LNCaP clone FGC (cell line): Measurements from ENCODE around the gene ADGRG6.
A peak's percentile ranks its signal among the peaks of the same experiment; 100 is the strongest.

Experiments
- DNase-seq: peaks from one replicate; pipeline ENCODE4 v3.0.0-alpha.2; 2011; ENCODE audit warnings: low read depth
- H3K4me3 ChIP-seq: 2 replicates; pipeline ENCODE4 v1.5.1; 2011; ENCODE audit warnings: mild to moderate bottlenecking, low read depth, low read length, control low read depth
- CTCF ChIP-seq: IDR thresholded peaks from 2 replicates; pipeline ENCODE4 v1.5.1; 2012; ENCODE audit warnings: mild to moderate bottlenecking; ENCODE audit not compliant: control insufficient read depth, insufficient read depth; ENCODE audit errors: extremely low read depth

ADGRG6 gene

GRCh38 chr6:142265476-142265875 is 36.3 kb upstream of the ADGRG6 start:
- no peak for DNase-seq
- no peak for TF ChIP-seq CTCF
- H3K4me3 ChIP-seq = no peak overlapping the region

- DNase-seq = no peak
- no peak for TF ChIP-seq CTCF
- no peak overlapping the region for H3K4me3 ChIP-seq
Observed at GRCh38 chr6:142266060-142266459, 35.7 kb upstream of the ADGRG6 start.

- DNase-seq = no peak
- H3K4me3 ChIP-seq = no peak overlapping the region
- TF ChIP-seq CTCF = no peak
Observed at GRCh38 chr6:142271476-142271875, 30.3 kb upstream of the ADGRG6 start.

- H3K4me3 ChIP-seq = no peak overlapping the region
- no peak for TF ChIP-seq CTCF
- DNase-seq = no peak
Observed at GRCh38 chr6:142274656-142275055, 27.2 kb upstream of the ADGRG6 start.

GRCh38 chr6:142275236-142276006 is 26.4 kb upstream of the ADGRG6 start:
- TF ChIP-seq CTCF = no peak
- no peak overlapping the region for H3K4me3 ChIP-seq
- DNase-seq = no peak

GRCh38 chr6:142276256-142276655 is 25.6 kb upstream of the ADGRG6 start:
- no peak for TF ChIP-seq CTCF
- H3K4me3 ChIP-seq = no peak overlapping the region
- peak; percentile 39 for DNase-seq

GRCh38 chr6:142279350-142280180 is 22.2 kb upstream of the ADGRG6 start:
- DNase-seq = no peak
- no peak for TF ChIP-seq CTCF
- H3K4me3 ChIP-seq = no peak overlapping the region
